Measurements from ENCODE around the gene CBLB.

DNA sequence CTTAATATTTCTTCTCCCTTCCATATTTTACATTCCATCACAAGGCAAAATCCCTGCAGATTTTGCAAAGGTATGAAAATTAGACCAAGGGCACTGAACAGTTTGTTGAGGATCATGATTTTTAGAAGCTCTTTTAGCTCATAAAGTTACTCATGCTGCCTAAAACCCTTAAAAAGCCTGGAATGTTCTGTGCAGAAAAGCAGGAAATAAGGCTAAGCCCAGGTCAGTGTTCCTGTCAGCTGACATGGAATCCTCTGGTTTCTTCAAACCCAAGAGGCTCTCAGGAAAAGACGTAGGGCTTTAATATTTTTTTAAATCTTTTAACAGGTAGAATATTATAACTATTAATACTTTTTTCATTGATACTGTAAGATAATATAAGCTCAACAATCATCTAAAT is 8.2 kb downstream of the CBLB start:
- TF ChIP-seq EZH2 (IDR thresholded peaks at IDR 0.05) (no peak), POLR2AphosphoS5 (IDR thresholded peaks at IDR 0.05; ENCODE audit: borderline replicate concordance, low read depth, low read length) (no peak), FOXP2 (optimal IDR thresholded peaks at IDR 0.05; ENCODE audit: control extremely low read depth, extremely low read length, insufficient read depth) (no peak)
